Measurements from ENCODE around the gene MAST4.

GRCh38 chr5:66757219-66757833, 161.1 kb downstream of the MAST4 start:
- TF ChIP-seq, protein P1, sequence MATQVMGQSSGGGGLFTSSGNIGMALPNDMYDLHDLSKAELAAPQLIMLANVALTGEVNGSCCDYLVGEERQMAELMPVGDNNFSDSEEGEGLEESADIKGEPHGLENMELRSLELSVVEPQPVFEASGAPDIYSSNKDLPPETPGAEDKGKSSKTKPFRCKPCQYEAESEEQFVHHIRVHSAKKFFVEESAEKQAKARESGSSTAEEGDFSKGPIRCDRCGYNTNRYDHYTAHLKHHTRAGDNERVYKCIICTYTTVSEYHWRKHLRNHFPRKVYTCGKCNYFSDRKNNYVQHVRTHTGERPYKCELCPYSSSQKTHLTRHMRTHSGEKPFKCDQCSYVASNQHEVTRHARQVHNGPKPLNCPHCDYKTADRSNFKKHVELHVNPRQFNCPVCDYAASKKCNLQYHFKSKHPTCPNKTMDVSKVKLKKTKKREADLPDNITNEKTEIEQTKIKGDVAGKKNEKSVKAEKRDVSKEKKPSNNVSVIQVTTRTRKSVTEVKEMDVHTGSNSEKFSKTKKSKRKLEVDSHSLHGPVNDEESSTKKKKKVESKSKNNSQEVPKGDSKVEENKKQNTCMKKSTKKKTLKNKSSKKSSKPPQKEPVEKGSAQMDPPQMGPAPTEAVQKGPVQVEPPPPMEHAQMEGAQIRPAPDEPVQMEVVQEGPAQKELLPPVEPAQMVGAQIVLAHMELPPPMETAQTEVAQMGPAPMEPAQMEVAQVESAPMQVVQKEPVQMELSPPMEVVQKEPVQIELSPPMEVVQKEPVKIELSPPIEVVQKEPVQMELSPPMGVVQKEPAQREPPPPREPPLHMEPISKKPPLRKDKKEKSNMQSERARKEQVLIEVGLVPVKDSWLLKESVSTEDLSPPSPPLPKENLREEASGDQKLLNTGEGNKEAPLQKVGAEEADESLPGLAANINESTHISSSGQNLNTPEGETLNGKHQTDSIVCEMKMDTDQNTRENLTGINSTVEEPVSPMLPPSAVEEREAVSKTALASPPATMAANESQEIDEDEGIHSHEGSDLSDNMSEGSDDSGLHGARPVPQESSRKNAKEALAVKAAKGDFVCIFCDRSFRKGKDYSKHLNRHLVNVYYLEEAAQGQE (tag by site-specific recombination; IDR thresholded peaks at IDR 0.05), result no peak
- no peak for TF ChIP-seq YY1 (tag by site-specific recombination; IDR thresholded peaks at IDR 0.05)
- TF ChIP-seq, protein P2, sequence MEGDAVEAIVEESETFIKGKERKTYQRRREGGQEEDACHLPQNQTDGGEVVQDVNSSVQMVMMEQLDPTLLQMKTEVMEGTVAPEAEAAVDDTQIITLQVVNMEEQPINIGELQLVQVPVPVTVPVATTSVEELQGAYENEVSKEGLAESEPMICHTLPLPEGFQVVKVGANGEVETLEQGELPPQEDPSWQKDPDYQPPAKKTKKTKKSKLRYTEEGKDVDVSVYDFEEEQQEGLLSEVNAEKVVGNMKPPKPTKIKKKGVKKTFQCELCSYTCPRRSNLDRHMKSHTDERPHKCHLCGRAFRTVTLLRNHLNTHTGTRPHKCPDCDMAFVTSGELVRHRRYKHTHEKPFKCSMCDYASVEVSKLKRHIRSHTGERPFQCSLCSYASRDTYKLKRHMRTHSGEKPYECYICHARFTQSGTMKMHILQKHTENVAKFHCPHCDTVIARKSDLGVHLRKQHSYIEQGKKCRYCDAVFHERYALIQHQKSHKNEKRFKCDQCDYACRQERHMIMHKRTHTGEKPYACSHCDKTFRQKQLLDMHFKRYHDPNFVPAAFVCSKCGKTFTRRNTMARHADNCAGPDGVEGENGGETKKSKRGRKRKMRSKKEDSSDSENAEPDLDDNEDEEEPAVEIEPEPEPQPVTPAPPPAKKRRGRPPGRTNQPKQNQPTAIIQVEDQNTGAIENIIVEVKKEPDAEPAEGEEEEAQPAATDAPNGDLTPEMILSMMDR (tag by site-specific recombination; IDR thresholded peaks at IDR 0.05), result no peak
- TF ChIP-seq ZFP3 (tag by site-specific recombination; IDR thresholded peaks at IDR 0.05; ENCODE audit: low read depth), result no peak
- TF ChIP-seq, protein P3, sequence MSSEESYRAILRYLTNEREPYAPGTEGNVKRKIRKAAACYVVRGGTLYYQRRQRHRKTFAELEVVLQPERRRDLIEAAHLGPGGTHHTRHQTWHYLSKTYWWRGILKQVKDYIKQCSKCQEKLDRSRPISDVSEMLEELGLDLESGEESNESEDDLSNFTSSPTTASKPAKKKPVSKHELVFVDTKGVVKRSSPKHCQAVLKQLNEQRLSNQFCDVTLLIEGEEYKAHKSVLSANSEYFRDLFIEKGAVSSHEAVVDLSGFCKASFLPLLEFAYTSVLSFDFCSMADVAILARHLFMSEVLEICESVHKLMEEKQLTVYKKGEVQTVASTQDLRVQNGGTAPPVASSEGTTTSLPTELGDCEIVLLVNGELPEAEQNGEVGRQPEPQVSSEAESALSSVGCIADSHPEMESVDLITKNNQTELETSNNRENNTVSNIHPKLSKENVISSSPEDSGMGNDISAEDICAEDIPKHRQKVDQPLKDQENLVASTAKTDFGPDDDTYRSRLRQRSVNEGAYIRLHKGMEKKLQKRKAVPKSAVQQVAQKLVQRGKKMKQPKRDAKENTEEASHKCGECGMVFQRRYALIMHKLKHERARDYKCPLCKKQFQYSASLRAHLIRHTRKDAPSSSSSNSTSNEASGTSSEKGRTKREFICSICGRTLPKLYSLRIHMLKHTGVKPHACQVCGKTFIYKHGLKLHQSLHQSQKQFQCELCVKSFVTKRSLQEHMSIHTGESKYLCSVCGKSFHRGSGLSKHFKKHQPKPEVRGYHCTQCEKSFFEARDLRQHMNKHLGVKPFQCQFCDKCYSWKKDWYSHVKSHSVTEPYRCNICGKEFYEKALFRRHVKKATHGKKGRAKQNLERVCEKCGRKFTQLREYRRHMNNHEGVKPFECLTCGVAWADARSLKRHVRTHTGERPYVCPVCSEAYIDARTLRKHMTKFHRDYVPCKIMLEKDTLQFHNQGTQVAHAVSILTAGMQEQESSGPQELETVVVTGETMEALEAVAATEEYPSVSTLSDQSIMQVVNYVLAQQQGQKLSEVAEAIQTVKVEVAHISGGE (tag by site-specific recombination; conservative IDR thresholded peaks at IDR 0.05; ENCODE audit: low read depth), result no peak
